Measurements from ENCODE around the gene DHRS13. TPM values are rescaled to one million over a fixed set of nuclear protein-coding genes. Genes with fewer than 3 reads are reported as not detected.

Gene DHRS13
- polyA plus RNA-seq, 1 donor (not counting 4 experiments of a cell fraction or from before 2014, with no cell fraction given) = 3.4 TPM

GRCh38 chr17:28863953-28864352 is 38.9 kb downstream of the DHRS13 start:
- H3K27me3 ChIP-seq (ENCODE audit: control insufficient read depth, extremely low read depth, insufficient read depth, low read length) = no peaks in the 10 kb centered on the region
- no peak overlapping the region for H3K27ac ChIP-seq (ENCODE audit: control insufficient read depth, insufficient read depth, low read length)
- H3K4me1 ChIP-seq (ENCODE audit: control insufficient read depth, extremely low read depth, insufficient read depth, low read length) = peaks cover 5% of the 10 kb centered on the region
- H3K4me2 ChIP-seq (ENCODE audit: control insufficient read depth, extremely low read depth, insufficient read depth, low read depth, low read length) = no peak overlapping the region
- no peaks in the 10 kb centered on the region for H3K79me2 ChIP-seq (ENCODE audit: control insufficient read depth, insufficient read depth, low read length)
- DNase-seq (ENCODE audit: low read depth, low spot score) = no peak
- no peak overlapping the region for H2AFZ ChIP-seq (ENCODE audit: control insufficient read depth, low read length)
- H3K36me3 ChIP-seq (ENCODE audit: control insufficient read depth in 2 of 2, extremely low read depth in 1 of 2, insufficient read depth in 2 of 2, low read length in 2 of 2) = peaks cover 9 to 10% of the 10 kb centered on the region in 2 experiments
- H4K20me1 ChIP-seq (ENCODE audit: control insufficient read depth, extremely low read depth, insufficient read depth, low read length) = no peaks in the 10 kb centered on the region
- no peak for TF ChIP-seq EZH2 (IDR thresholded peaks at IDR 0.05; ENCODE audit: low read length)
- TF ChIP-seq, protein P1, sequence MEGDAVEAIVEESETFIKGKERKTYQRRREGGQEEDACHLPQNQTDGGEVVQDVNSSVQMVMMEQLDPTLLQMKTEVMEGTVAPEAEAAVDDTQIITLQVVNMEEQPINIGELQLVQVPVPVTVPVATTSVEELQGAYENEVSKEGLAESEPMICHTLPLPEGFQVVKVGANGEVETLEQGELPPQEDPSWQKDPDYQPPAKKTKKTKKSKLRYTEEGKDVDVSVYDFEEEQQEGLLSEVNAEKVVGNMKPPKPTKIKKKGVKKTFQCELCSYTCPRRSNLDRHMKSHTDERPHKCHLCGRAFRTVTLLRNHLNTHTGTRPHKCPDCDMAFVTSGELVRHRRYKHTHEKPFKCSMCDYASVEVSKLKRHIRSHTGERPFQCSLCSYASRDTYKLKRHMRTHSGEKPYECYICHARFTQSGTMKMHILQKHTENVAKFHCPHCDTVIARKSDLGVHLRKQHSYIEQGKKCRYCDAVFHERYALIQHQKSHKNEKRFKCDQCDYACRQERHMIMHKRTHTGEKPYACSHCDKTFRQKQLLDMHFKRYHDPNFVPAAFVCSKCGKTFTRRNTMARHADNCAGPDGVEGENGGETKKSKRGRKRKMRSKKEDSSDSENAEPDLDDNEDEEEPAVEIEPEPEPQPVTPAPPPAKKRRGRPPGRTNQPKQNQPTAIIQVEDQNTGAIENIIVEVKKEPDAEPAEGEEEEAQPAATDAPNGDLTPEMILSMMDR (optimal IDR thresholded peaks at IDR 0.05 in 1 of 3, IDR thresholded peaks at IDR 0.05 in 1 of 3, conservative IDR thresholded peaks at IDR 0.05 in 1 of 3; ENCODE audit: extremely low read depth in 1 of 3, insufficient read depth in 2 of 3, low read length in 3 of 3) = no peak
- H3K9me3 ChIP-seq (ENCODE audit: control insufficient read depth, low read depth, low read length) = no peaks in the 10 kb centered on the region
- dilution Hi-C loops (cut with MboI; ENCODE audit: extremely low pct_ligation_motif_present, low sequenced_read_pairs) = no loop called here
- FAIRE-seq = no peak
- H3K4me3 ChIP-seq (ENCODE audit: control insufficient read depth in 2 of 3, extremely low read depth in 1 of 3, insufficient read depth in 2 of 3, low read depth in 1 of 3, low read length in 3 of 3) = no peak overlapping the region
- H3K9ac ChIP-seq (ENCODE audit: control insufficient read depth, extremely low read depth, insufficient read depth, low read length) = no peak overlapping the region
- peaks cover 3% of the 10 kb centered on the region for H3K9me1 ChIP-seq (ENCODE audit: control insufficient read depth, extremely low read depth, insufficient read depth, low read length)

DNA sequence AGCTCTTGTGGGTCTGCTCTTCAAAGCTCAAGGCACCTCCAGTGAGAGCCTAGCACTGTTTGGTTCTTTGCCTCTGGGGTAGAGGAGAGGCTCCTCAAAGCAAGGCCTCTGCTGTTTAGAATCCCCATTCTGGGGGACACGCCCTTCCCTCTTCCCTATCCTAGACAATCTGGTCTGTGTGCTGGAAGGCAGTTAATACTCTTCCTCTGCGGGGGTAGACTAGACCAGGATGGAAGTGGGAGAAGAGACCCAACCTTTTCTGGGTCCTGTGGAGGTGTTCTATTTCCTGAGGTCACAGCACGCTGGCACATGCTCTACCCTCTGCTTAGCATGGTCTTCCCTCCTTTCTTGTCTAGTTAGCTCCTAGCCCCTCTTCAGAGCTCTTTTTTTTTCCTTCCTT is 40.3 kb downstream of the DHRS13 start:
- H3K9me1 ChIP-seq (ENCODE audit: control insufficient read depth, extremely low read depth, insufficient read depth, low read length) = peaks cover 3% of the 10 kb centered on the region
- peaks cover 23 to 24% of the 10 kb centered on the region in 2 experiments for H3K36me3 ChIP-seq (ENCODE audit: control insufficient read depth in 2 of 2, extremely low read depth in 1 of 2, insufficient read depth in 2 of 2, low read length in 2 of 2)
- no peak for TF ChIP-seq EZH2 (IDR thresholded peaks at IDR 0.05; ENCODE audit: low read length)
- TF ChIP-seq, protein P1 (optimal IDR thresholded peaks at IDR 0.05 in 1 of 3, IDR thresholded peaks at IDR 0.05 in 1 of 3, conservative IDR thresholded peaks at IDR 0.05 in 1 of 3; ENCODE audit: extremely low read depth in 1 of 3, insufficient read depth in 2 of 3, low read length in 3 of 3) = no peak
- dilution Hi-C loops (cut with MboI; ENCODE audit: extremely low pct_ligation_motif_present, low sequenced_read_pairs) = no loop called here
- H3K27ac ChIP-seq (ENCODE audit: control insufficient read depth, insufficient read depth, low read length) = no peak overlapping the region
- no peak overlapping the region for H3K9ac ChIP-seq (ENCODE audit: control insufficient read depth, extremely low read depth, insufficient read depth, low read length)
- H4K20me1 ChIP-seq (ENCODE audit: control insufficient read depth, extremely low read depth, insufficient read depth, low read length) = no peaks in the 10 kb centered on the region
- H2AFZ ChIP-seq (ENCODE audit: control insufficient read depth, low read length) = no peak overlapping the region
- no peak overlapping the region for H3K4me2 ChIP-seq (ENCODE audit: control insufficient read depth, extremely low read depth, insufficient read depth, low read depth, low read length)
- H3K4me3 ChIP-seq (ENCODE audit: control insufficient read depth in 2 of 3, extremely low read depth in 1 of 3, insufficient read depth in 2 of 3, low read depth in 1 of 3, low read length in 3 of 3) = no peak overlapping the region
- FAIRE-seq (no peak), DNase-seq (ENCODE audit: low read depth, low spot score) (no peak)
- no peaks in the 10 kb centered on the region for H3K27me3 ChIP-seq (ENCODE audit: control insufficient read depth, extremely low read depth, insufficient read depth, low read length)
- no peaks in the 10 kb centered on the region for H3K9me3 ChIP-seq (ENCODE audit: control insufficient read depth, low read depth, low read length)
- no peaks in the 10 kb centered on the region for H3K79me2 ChIP-seq (ENCODE audit: control insufficient read depth, insufficient read depth, low read length)
- peaks cover 5% of the 10 kb centered on the region for H3K4me1 ChIP-seq (ENCODE audit: control insufficient read depth, extremely low read depth, insufficient read depth, low read length)

Measured in keratinocyte (primary cell).